Endothelial cell of umbilical vein (primary cell): ENCODE results near the gene AUTS2.

Experiments
- CTCF ChIP-seq, 2 donors: IDR thresholded peaks; 1 replicate in 1 of 2; 2 replicates in 1 of 2; pipeline ENCODE4 v1.5.1; 2011; ENCODE audit warnings: low read length in 2 of 2, mild to moderate bottlenecking in 2 of 2, moderate library complexity in 2 of 2, control low read depth in 1 of 2, inconsistent platforms in 1 of 2, low read depth in 1 of 2; ENCODE audit not compliant: insufficient read depth in 1 of 2; ENCODE audit errors: extremely low read depth in 1 of 2
- EZH2 ChIP-seq: IDR thresholded peaks from 2 replicates; pipeline ENCODE4 v1.6.1; 2012; ENCODE audit warnings: borderline replicate concordance, low read depth, mild to moderate bottlenecking, moderate library complexity, low read length, inconsistent platforms; ENCODE audit not compliant: severe bottlenecking
- FOS ChIP-seq: IDR thresholded peaks from 2 replicates; pipeline ENCODE4 v1.6.1; 2011; ENCODE audit warnings: mild to moderate bottlenecking, low read length, moderate library complexity, borderline replicate concordance; ENCODE audit not compliant: insufficient read depth
- JUN ChIP-seq: IDR thresholded peaks from 2 replicates; pipeline ENCODE4 v1.6.1; 2011; ENCODE audit warnings: borderline replicate concordance, low read depth; ENCODE audit not compliant: insufficient read length, insufficient read depth
- MAX ChIP-seq: IDR thresholded peaks from 2 replicates; pipeline ENCODE4 v1.6.1; 2011; ENCODE audit not compliant: insufficient read depth, insufficient read length
- POLR2A ChIP-seq: IDR thresholded peaks from 2 replicates; pipeline ENCODE4 v1.6.1; 2012; ENCODE audit warnings: low read depth, mild to moderate bottlenecking, control low read depth, low read length
- POLR2AphosphoS5 ChIP-seq: IDR thresholded peaks from 2 replicates; pipeline ENCODE4 v1.6.1; 2012; ENCODE audit warnings: low read depth, mild to moderate bottlenecking, control low read depth, low read length, moderate library complexity; ENCODE audit not compliant: insufficient read depth

- TF ChIP-seq CTCF (IDR thresholded peaks at IDR 0.05; ENCODE audit: extremely low read depth in 1 of 2, insufficient read depth in 1 of 2, low read depth in 1 of 2, low read length in 2 of 2) (no peak), POLR2AphosphoS5 (no peak), POLR2A (no peak), EZH2 (no peak), JUN (no peak), FOS (no peak), MAX (no peak)
Measured at GRCh38 chr7:70805360-70805759, 1207.1 kb downstream of the AUTS2 start.
